ENCODE measurements around the gene NECTIN3. TPM values are rescaled to one million over a fixed set of nuclear protein-coding genes. Genes with fewer than 3 reads are reported as not detected.

NECTIN3 gene
- total and polyA plus RNA-seq, 2 of the 4 experiments (the other 2 are of a cell fraction) = 34.7 to 155 TPM

- H3K27me3 ChIP-seq (ENCODE audit: control insufficient read depth, insufficient read depth, low read length) = no peaks in the 10 kb centered on the region
- no peak overlapping the region for H3K4me3 ChIP-seq (ENCODE audit: insufficient read depth, low read depth, low read length)
- no peak overlapping the region for H2BK15ac ChIP-seq (ENCODE audit: low read depth, low read length)
- intact Hi-C loops (cut with micrococcal nuclease) = loop anchor here (10.0 kb wide), 1 partner anchor 693 kb away; no protein-coding TSS in a partner anchor
- peaks cover 0 to 8% of the 10 kb centered on the region in 2 experiments; a peak in 2 of 4 replicates for H3K79me1 ChIP-seq (ENCODE audit: low read depth in 1 of 2, low read length in 2 of 2)
- H4K20me1 ChIP-seq (ENCODE audit: insufficient read depth, low read length) = peaks cover 60% of the 10 kb centered on the region
- no peak overlapping the region for H2AK9ac ChIP-seq (replicated peaks; ENCODE audit: low read depth, low read length, poor library complexity)
- peak overlapping the region; percentile 74; the same call in 1 of the 2 replicates for H3K4me2 ChIP-seq (ENCODE audit: low read depth, low read length)
- H3K9ac ChIP-seq (ENCODE audit: low read depth, low read length) = no peak overlapping the region
- H3K4ac ChIP-seq (ENCODE audit: low read depth, low read length) = no peak overlapping the region
- H3K14ac ChIP-seq (replicated peaks; ENCODE audit: low read depth, low read length) = no peak overlapping the region
- no CpG with 5 or more reads among the region's 2 CpGs for WGBS, 2 experiments (ENCODE audit: extremely low coverage in 2 of 2, insufficient read length in 1 of 2)
- BruUV-seq (replicated peaks) = no TSS peak
- no peak overlapping the region for H4K5ac ChIP-seq (ENCODE audit: low read depth, low read length)
- H2BK20ac ChIP-seq (ENCODE audit: low read depth, low read length) = no peak overlapping the region
- H2BK5ac ChIP-seq (ENCODE audit: low read depth, low read length, poor library complexity, severe bottlenecking) = peak overlapping the region; percentile 21
- H3K56ac ChIP-seq (ENCODE audit: extremely low read depth, insufficient read depth, low read length) = no peak overlapping the region
- DNase-seq (no peak), ATAC-seq (ENCODE audit: low read depth) (no peak)
- H2BK120ac ChIP-seq (ENCODE audit: low read depth, low read length) = no peak overlapping the region
- TF ChIP-seq MAZ (IDR thresholded peaks at IDR 0.05; ENCODE audit: borderline replicate concordance, low read depth, low read length) = no peak
- no peak for TF ChIP-seq ELK1 (IDR thresholded peaks at IDR 0.05; ENCODE audit: borderline replicate concordance, low read depth, low read length)
- no peak for TF ChIP-seq RCOR1 (IDR thresholded peaks at IDR 0.05; ENCODE audit: insufficient replicate concordance, low read length)
- TF ChIP-seq NFE2L2 (IDR thresholded peaks at IDR 0.05; ENCODE audit: low read depth, low read length) = no peak
- no peak for TF ChIP-seq CHD1 (IDR thresholded peaks at IDR 0.05; ENCODE audit: low read depth, low read length)
- TF ChIP-seq POLR2A (IDR thresholded peaks at IDR 0.05; ENCODE audit: low read depth, low read length) = no peak
- TF ChIP-seq USF2 (IDR thresholded peaks at IDR 0.05; ENCODE audit: low read depth, low read length) = no peak
- TF ChIP-seq RAD21 (IDR thresholded peaks at IDR 0.05; ENCODE audit: low read length) = no peak
- no peak for TF ChIP-seq SMC3 (IDR thresholded peaks at IDR 0.05; ENCODE audit: low read depth, low read length)
- no peak for TF ChIP-seq CTCF (conservative IDR thresholded peaks at IDR 0.05; ENCODE audit: low read depth, low read length)
- TF ChIP-seq MAFK (IDR thresholded peaks at IDR 0.05; ENCODE audit: low read depth, low read length) = no peak
- TF ChIP-seq MXI1 (IDR thresholded peaks at IDR 0.05; ENCODE audit: borderline replicate concordance, low read depth, low read length) = no peak
- TF ChIP-seq RFX5 (IDR thresholded peaks at IDR 0.05; ENCODE audit: low read depth, low read length) = no peak
- H3K4me1 ChIP-seq (ENCODE audit: control insufficient read depth, insufficient read depth, low read length) = peaks cover 10% of the 10 kb centered on the region
- H3K27ac ChIP-seq (ENCODE audit: insufficient read depth, low read length) = no peak overlapping the region
- no peak overlapping the region for H2AFZ ChIP-seq (replicated peaks; ENCODE audit: low read length, poor library complexity)
- POLR2A ChIA-PET (ENCODE audit: unreplicated experiment) = interaction anchor here (0.7 kb wide), 1 partner anchor 469 kb away, joined by 6 read pairs; no protein-coding TSS in a partner anchor
- H3K36me3 ChIP-seq (ENCODE audit: control insufficient read depth, insufficient read depth, low read length) = no peaks in the 10 kb centered on the region; the same call in 1 of the 2 replicates
- in situ Hi-C loops (cut with MboI; ENCODE audit: low sequenced_read_pairs) = loop anchor here (5.0 to 10.0 kb wide), 2 partner anchors 1345 to 1543 kb away; no protein-coding TSS in a partner anchor
- no peak overlapping the region for H3K18ac ChIP-seq (ENCODE audit: low read depth, low read length)
- CTCF ChIA-PET = interaction anchor here (0.6 to 0.8 kb wide), 2 partner anchors 754 to 1337 kb away, joined by 3 to 5 read pairs; no protein-coding TSS in a partner anchor
- no peak overlapping the region for H4K8ac ChIP-seq (ENCODE audit: low read depth in 2 of 2, low read length in 2 of 2)
- H3K9me1 ChIP-seq (ENCODE audit: insufficient read depth, low read length) = no peaks in the 10 kb centered on the region
- no peaks in the 10 kb centered on the region for H3K9me3 ChIP-seq (ENCODE audit: control insufficient read depth, insufficient read depth, low read length)
- no peak overlapping the region for H4K91ac ChIP-seq (ENCODE audit: insufficient read depth, low read depth, low read length)
- H2AK5ac ChIP-seq (ENCODE audit: low read depth, low read length) = no peak overlapping the region
- no peak overlapping the region for H3K23ac ChIP-seq (ENCODE audit: low read depth, low read length)
- dilution Hi-C loops (cut with HindIII; ENCODE audit: low sequenced_read_pairs, unreplicated experiment) = no loop called here
Measured at GRCh38 chr3:111077369-111077768, 5.8 kb downstream of the NECTIN3 start.

Data from IMR-90 (cell line).